Progenitor cell of endocrine pancreas (in vitro differentiated cells): Measurements from ENCODE around the gene DPP9. TPM values are rescaled to one million over a fixed set of nuclear protein-coding genes. Genes with fewer than 3 reads are reported as not detected.

Source experiments
- DNase-seq: peaks from one replicate; pipeline ENCODE4 v3.0.0; 2021; ENCODE audit warnings: low spot score; ENCODE audit not compliant: unreplicated experiment
- H3K27ac Mint-ChIP-seq: 2 replicates; pipeline ENCODE4 v1.8.0; 2021; ENCODE audit warnings: mild to moderate bottlenecking, moderate library complexity, mixed read lengths
- H3K27me3 Mint-ChIP-seq: 2 replicates; pipeline ENCODE4 v1.8.0; 2021; ENCODE audit warnings: mixed read lengths
- H3K36me3 Mint-ChIP-seq: 2 replicates; pipeline ENCODE4 v1.8.0; 2022; ENCODE audit warnings: mixed read lengths; ENCODE audit not compliant: insufficient read depth
- H3K4me1 Mint-ChIP-seq: 2 replicates; pipeline ENCODE4 v1.8.0; 2021; ENCODE audit warnings: low read depth, mixed read lengths
- H3K4me3 Mint-ChIP-seq: 2 replicates; pipeline ENCODE4 v1.8.0; 2021; ENCODE audit warnings: low read depth, mild to moderate bottlenecking, moderate library complexity, mixed read lengths
- H3K9me3 Mint-ChIP-seq: 2 replicates; pipeline ENCODE4 v1.8.0; 2021; ENCODE audit warnings: low read depth, mixed read lengths
- total RNA-seq: library from RNA; stranded (reverse); gene quantifications from 2 replicates; pipeline ENCODE4 v1.2.1, GENCODE V29; 2021
- TF ChIP-seq, protein P1 (sequence below): fragments of 200-600 bp; sonication (generic); IDR thresholded peaks from one replicate; pipeline ENCODE4 v1.5.0; 2021; ENCODE audit warnings: antibody characterized with exemption, mild to moderate bottlenecking; ENCODE audit not compliant: unreplicated experiment

DPP9 gene
- total RNA-seq, 1 donor from 2014 or later = 50.3 TPM

- no peak overlapping the region for H3K4me3 Mint-ChIP-seq
- no peaks in the 10 kb centered on the region for H3K4me1 Mint-ChIP-seq
- no peaks in the 10 kb centered on the region for H3K9me3 Mint-ChIP-seq
- peaks cover 2% of the 10 kb centered on the region for H3K36me3 Mint-ChIP-seq
- TF ChIP-seq, protein P1, sequence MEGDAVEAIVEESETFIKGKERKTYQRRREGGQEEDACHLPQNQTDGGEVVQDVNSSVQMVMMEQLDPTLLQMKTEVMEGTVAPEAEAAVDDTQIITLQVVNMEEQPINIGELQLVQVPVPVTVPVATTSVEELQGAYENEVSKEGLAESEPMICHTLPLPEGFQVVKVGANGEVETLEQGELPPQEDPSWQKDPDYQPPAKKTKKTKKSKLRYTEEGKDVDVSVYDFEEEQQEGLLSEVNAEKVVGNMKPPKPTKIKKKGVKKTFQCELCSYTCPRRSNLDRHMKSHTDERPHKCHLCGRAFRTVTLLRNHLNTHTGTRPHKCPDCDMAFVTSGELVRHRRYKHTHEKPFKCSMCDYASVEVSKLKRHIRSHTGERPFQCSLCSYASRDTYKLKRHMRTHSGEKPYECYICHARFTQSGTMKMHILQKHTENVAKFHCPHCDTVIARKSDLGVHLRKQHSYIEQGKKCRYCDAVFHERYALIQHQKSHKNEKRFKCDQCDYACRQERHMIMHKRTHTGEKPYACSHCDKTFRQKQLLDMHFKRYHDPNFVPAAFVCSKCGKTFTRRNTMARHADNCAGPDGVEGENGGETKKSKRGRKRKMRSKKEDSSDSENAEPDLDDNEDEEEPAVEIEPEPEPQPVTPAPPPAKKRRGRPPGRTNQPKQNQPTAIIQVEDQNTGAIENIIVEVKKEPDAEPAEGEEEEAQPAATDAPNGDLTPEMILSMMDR = no peak
- no peaks in the 10 kb centered on the region for H3K27me3 Mint-ChIP-seq
- no peak overlapping the region for H3K27ac Mint-ChIP-seq
- no peak for DNase-seq
Observed at GRCh38 chr19:4653793-4654436, 69.7 kb downstream of the DPP9 start.

- TF ChIP-seq, protein P1 = no peak
- Mint-ChIP-seq H3K27ac (no peak overlapping the region), H3K27me3 (no peaks in the 10 kb centered on the region), H3K4me1 (no peaks in the 10 kb centered on the region), H3K36me3 (peaks cover 2% of the 10 kb centered on the region), H3K4me3 (no peak overlapping the region), H3K9me3 (no peaks in the 10 kb centered on the region)
- no peak for DNase-seq
Observed at GRCh38 chr19:4652075-4652474, 71.6 kb downstream of the DPP9 start.

GRCh38 chr19:4650159-4650558 lies 73.5 kb downstream of the DPP9 start:
- Mint-ChIP-seq H3K27ac (peak overlapping the region; percentile 52), H3K36me3 (peaks cover 1% of the 10 kb centered on the region), H3K9me3 (no peaks in the 10 kb centered on the region), H3K27me3 (no peaks in the 10 kb centered on the region), H3K4me3 (no peak overlapping the region), H3K4me1 (no peaks in the 10 kb centered on the region)
- DNase-seq = no peak
- TF ChIP-seq, protein P1 = no peak

DNA sequence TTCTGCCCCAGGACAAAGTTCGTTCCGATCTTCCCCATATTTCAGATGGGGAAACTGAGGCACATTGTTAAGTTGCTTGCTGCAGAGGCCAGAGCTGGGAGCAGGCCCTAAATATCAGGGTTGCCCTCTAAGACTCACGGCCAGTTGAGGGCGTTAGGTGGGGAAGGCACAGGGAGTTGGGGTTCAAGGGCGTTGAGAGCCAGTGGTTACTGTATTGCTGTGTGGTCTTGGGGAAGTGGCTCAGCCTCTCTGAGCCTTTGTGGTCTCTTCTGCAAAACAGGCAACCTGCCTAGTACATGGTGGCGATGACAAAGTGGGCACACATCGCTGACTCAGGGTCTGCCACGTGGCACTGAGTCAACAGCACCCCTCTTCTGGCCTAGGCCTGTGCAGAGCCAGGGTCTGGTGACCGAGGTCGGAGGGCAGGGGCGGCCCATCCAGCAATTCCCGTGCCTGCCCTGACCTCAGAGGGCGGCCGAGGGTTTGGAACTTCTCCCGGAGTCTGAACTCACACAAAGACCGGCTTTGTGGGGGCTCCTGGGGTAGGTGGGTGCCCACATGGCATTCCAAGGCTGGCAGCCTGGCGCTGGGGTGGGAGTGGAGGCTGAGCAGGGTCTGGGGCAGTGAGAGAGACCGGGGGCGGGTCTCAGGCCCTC lies 74.1 kb downstream of the DPP9 start:
- TF ChIP-seq, protein P1 = no peak

DNA sequence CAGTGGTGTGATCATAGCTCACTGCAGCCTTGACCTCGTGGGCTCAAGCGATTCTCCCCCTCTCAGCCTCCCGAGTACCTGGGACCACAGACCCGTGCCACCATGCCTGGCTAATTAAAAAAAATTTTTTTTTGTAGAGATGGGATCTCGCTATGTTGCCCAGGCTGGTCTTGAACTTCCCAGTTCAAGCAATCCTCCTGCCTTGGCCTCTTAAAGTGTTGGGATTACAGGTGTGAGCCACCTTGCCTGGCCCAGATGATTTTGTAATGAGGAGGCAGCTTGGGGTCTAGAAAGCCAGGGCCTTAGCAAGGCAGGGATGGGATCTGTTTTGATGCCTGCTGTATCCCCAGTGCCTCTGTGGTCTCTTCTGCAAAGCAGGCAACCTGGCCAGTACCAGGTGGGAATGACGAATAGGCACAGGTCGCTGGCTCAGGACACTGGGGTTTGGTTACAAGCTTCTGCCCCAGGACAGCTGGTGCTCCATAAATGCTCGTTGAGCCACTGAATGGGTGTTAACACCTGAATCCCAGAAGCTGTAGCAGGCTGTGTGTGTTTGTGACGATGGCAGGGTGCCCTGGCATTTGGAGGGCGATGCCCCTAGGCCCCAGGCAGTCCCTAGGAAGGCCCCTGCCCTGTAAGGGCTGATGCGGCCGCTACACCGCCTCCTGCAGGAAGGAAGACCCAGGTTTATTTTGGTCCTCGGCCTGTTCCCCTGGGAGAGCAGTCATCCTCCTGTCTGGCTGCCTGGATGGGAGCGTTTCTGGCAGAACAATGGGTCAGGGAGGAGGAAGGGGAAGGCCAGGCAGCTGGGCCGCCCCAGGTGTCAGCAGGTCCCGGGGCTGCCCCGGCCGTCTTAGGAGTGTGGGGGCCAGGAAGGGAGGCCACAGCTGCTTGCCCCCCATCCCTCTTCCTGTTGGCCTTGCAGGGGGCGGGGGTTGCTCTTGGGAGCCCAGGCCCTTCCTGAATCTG lies 75.7 kb downstream of the DPP9 start:
- no peaks in the 10 kb centered on the region for H3K27me3 Mint-ChIP-seq

More for the DNA sequence above, 74.1 kb downstream of the DPP9 start:
- H3K4me3 Mint-ChIP-seq = no peak overlapping the region
- no peaks in the 10 kb centered on the region for H3K9me3 Mint-ChIP-seq
- no peaks in the 10 kb centered on the region for H3K27me3 Mint-ChIP-seq
- no peak overlapping the region for H3K27ac Mint-ChIP-seq
- H3K4me1 Mint-ChIP-seq = peaks cover 1% of the 10 kb centered on the region
- H3K36me3 Mint-ChIP-seq = peaks cover under 1% of the 10 kb centered on the region
- DNase-seq = no peak

More for the DNA sequence above, 75.7 kb downstream of the DPP9 start:
- Mint-ChIP-seq H3K36me3 (no peaks in the 10 kb centered on the region), H3K9me3 (no peaks in the 10 kb centered on the region), H3K4me1 (peaks cover 1% of the 10 kb centered on the region), H3K27ac (no peak overlapping the region), H3K4me3 (no peak overlapping the region)
- no peak for DNase-seq
- TF ChIP-seq, protein P1 = no peak
